Measurements from ENCODE around the gene CCDC8. TPM values are rescaled to one million over a fixed set of nuclear protein-coding genes. Genes with fewer than 3 reads are reported as not detected.

CCDC8 gene
- total and polyA plus RNA-seq, 9 of the 15 experiments (the other 6 are each of a cell fraction or from before 2014, with no cell fraction given), result 0.68 to 30.8 (median 15.6) TPM

- TF ChIP-seq, protein P1, sequence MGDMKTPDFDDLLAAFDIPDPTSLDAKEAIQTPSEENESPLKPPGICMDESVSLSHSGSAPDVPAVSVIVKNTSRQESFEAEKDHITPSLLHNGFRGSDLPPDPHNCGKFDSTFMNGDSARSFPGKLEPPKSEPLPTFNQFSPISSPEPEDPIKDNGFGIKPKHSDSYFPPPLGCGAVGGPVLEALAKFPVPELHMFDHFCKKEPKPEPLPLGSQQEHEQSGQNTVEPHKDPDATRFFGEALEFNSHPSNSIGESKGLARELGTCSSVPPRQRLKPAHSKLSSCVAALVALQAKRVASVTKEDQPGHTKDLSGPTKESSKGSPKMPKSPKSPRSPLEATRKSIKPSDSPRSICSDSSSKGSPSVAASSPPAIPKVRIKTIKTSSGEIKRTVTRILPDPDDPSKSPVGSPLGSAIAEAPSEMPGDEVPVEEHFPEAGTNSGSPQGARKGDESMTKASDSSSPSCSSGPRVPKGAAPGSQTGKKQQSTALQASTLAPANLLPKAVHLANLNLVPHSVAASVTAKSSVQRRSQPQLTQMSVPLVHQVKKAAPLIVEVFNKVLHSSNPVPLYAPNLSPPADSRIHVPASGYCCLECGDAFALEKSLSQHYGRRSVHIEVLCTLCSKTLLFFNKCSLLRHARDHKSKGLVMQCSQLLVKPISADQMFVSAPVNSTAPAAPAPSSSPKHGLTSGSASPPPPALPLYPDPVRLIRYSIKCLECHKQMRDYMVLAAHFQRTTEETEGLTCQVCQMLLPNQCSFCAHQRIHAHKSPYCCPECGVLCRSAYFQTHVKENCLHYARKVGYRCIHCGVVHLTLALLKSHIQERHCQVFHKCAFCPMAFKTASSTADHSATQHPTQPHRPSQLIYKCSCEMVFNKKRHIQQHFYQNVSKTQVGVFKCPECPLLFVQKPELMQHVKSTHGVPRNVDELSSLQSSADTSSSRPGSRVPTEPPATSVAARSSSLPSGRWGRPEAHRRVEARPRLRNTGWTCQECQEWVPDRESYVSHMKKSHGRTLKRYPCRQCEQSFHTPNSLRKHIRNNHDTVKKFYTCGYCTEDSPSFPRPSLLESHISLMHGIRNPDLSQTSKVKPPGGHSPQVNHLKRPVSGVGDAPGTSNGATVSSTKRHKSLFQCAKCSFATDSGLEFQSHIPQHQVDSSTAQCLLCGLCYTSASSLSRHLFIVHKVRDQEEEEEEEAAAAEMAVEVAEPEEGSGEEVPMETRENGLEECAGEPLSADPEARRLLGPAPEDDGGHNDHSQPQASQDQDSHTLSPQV (IDR thresholded peaks at IDR 0.05), result no peak
- TF ChIP-seq MEF2D (tag; conservative IDR thresholded peaks at IDR 0.05; ENCODE audit: low read depth) (no peak), NONO (IDR thresholded peaks at IDR 0.05; ENCODE audit: low read depth in 2 of 2, low read length in 1 of 2) (no peak), ESRRB (CRISPR knock-in tag; IDR thresholded peaks at IDR 0.05; ENCODE audit: borderline replicate concordance) (no peak), ZNF165 (CRISPR knock-in tag; IDR thresholded peaks at IDR 0.05; ENCODE audit: borderline replicate concordance) (no peak)
Observed at GRCh38 chr19:46392837-46393236, 20.5 kb downstream of the CCDC8 start (continued).

- no peak for FAIRE-seq
- H3K79me2 ChIP-seq (ENCODE audit: control insufficient read depth, insufficient read depth, low read length), result no peaks in the 10 kb centered on the region
- peaks cover 48% of the 10 kb centered on the region; the same call in 2 of the 3 replicates for H3K36me3 ChIP-seq (ENCODE audit: control insufficient read depth, insufficient read depth, low read length)
- no peak overlapping the region for H3K4me3 ChIP-seq
- 80% methylated on average over 21 of the region's 21 CpGs for WGBS (ENCODE audit: insufficient coverage, low coverage, missing lambda C conversion rate)
- no peaks in the 10 kb centered on the region for H3K9me1 ChIP-seq (ENCODE audit: control insufficient read depth, insufficient read depth, low read length)
- no peak overlapping the region for H2AFZ ChIP-seq (ENCODE audit: low read depth, low read length)
- intact Hi-C loops (cut with micrococcal nuclease) (no loop called here), in situ Hi-C loops (cut with MboI) (no loop called here)
- no peaks in the 10 kb centered on the region for H3K9me3 ChIP-seq (replicated peaks; ENCODE audit: control insufficient read depth, insufficient read depth, low read depth, low read length)
- DNase-seq (ENCODE audit: extremely low read depth in 1 of 4, low spot score in 3 of 4), result no peak
- CTCF ChIA-PET (ENCODE audit: low intra/inter-chr PET ratio), result no interaction called here
- H3K9ac ChIP-seq (ENCODE audit: insufficient read depth in 1 of 2, low read depth in 2 of 2, low read length in 2 of 2), result no peak overlapping the region
- H3K4me1 ChIP-seq (replicated peaks in 1 of 2; ENCODE audit: control insufficient read depth in 2 of 2, insufficient read depth in 2 of 2, low read length in 2 of 2), result peaks cover 0 to 23% of the 10 kb centered on the region in 2 experiments; a peak in 2 of 5 replicates
- TF ChIP-seq FOXA1 (IDR thresholded peaks at IDR 0.05; ENCODE audit: borderline replicate concordance), result no peak
- TF ChIP-seq ELF2 (CRISPR knock-in tag; IDR thresholded peaks at IDR 0.05), result no peak
- TF ChIP-seq GATAD2A (IDR thresholded peaks at IDR 0.05), result no peak
- TF ChIP-seq STAT5A (IDR thresholded peaks at IDR 0.05; ENCODE audit: borderline replicate concordance, low read length), result no peak
- TF ChIP-seq ZNF263 (CRISPR knock-in tag; IDR thresholded peaks at IDR 0.05; ENCODE audit: borderline replicate concordance), result peak; percentile 61; the same call in 1 of the 2 replicates
- TF ChIP-seq CBFA2T3 (IDR thresholded peaks at IDR 0.05), result no peak
- no peak for TF ChIP-seq NFIX (CRISPR knock-in tag; IDR thresholded peaks at IDR 0.05; ENCODE audit: low read depth)
- no peak for TF ChIP-seq ZBTB7A (IDR thresholded peaks at IDR 0.05; ENCODE audit: borderline replicate concordance, control insufficient read depth, low read depth, low read length)
- no peak for TF ChIP-seq ZNF197 (CRISPR knock-in tag; IDR thresholded peaks at IDR 0.05; ENCODE audit: low read depth)
- no peak for TF ChIP-seq ZNF77 (CRISPR knock-in tag; IDR thresholded peaks at IDR 0.05)
- TF ChIP-seq DPF2 (IDR thresholded peaks at IDR 0.05), result no peak
- peak; percentile 62; the same call in 1 of the 2 replicates for TF ChIP-seq POLR2G (IDR thresholded peaks at IDR 0.05; ENCODE audit: low read depth, low read length)
- no peak for TF ChIP-seq GTF2A2 (tag; IDR thresholded peaks at IDR 0.05)
- no peak for TF ChIP-seq TCF7L2 (IDR thresholded peaks at IDR 0.05; ENCODE audit: low read depth, low read length)
- no peak for TF ChIP-seq GTF2E2 (tag; IDR thresholded peaks at IDR 0.05)
- no peak for TF ChIP-seq NFATC3 (IDR thresholded peaks at IDR 0.05)
- H3K4me2 ChIP-seq (ENCODE audit: insufficient read depth, low read length), result no peak overlapping the region
- no TSS peak for BruUV-seq (replicated peaks)
- no peak overlapping the region for H3K27ac ChIP-seq (ENCODE audit: extremely low read depth, low read depth, low read length)
- POLR2A ChIA-PET, result no interaction called here
- H3K27me3 ChIP-seq (ENCODE audit: control insufficient read depth in 2 of 2, insufficient read depth in 2 of 2, low read length in 2 of 2), result peaks cover 0 to 2% of the 10 kb centered on the region in 2 experiments; a peak in 2 of 5 replicates
- ATAC-seq, result no peak; the same call in 2 of the 3 replicates
- no peaks in the 10 kb centered on the region for H4K20me1 ChIP-seq (replicated peaks; ENCODE audit: control insufficient read depth, insufficient read depth, low read length)
Observed at GRCh38 chr19:46392252-46392801, 21.0 kb downstream of the CCDC8 start.
